SK-N-SH treated with all-trans-retinoic acid at 6 μM for 48 hours (cell line): Measurements from ENCODE around the gene CDR2.

Source experiments
- ZFP30 ChIP-seq: fragments of 450-650 bp; formaldehyde crosslinking; IDR thresholded peaks from 2 replicates; pipeline ENCODE4 v1.5.0; 2022; ENCODE audit warnings: mild to moderate bottlenecking, moderate library complexity
- TF ChIP-seq, protein P1 (sequence below): fragments of 250-450 bp; sonication (Bioruptor Pico); IDR thresholded peaks from 2 replicates; pipeline ENCODE4 v1.8.0; 2020; ENCODE audit warnings: mild to moderate bottlenecking, moderate library complexity, borderline replicate concordance

DNA sequence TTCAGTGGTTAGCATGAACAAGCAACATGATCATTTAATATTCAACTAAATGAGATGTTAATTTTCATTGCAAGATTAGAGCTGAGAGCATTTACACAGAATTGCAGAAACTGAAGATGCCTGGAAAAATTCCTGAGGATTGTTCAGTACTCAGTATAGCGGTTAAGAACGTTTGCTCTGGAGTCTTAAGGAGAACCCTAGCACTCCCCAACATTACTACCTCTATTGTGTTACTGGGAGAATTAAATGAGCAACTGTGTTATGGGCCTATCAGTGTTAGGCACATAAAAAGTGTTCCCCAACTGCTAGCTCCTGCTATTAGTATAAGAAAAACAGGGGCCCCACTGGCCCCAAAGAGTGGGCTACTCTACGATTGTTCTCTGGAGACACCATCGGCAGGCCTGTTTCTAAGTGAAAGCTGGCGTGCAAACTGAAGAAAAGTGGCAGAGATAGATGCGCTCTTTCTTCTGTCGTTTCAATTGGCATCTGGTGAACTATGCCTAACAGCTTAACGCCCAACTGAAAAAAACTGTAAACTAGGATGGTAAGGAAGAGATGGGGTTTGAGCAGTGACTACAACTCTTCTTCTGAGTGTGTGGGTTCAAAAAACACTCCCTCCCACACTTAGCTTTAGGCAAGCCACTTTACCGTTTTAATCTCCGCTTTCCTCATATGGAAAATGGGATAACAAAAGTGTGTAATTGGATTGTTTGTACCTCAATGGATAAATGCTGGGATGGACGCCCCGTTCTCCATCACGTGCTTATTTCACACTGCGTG is 1.3 kb downstream of the CDR2 start:
- TF ChIP-seq ZFP30 (CRISPR knock-in tag), result no peak
- TF ChIP-seq, protein P1, sequence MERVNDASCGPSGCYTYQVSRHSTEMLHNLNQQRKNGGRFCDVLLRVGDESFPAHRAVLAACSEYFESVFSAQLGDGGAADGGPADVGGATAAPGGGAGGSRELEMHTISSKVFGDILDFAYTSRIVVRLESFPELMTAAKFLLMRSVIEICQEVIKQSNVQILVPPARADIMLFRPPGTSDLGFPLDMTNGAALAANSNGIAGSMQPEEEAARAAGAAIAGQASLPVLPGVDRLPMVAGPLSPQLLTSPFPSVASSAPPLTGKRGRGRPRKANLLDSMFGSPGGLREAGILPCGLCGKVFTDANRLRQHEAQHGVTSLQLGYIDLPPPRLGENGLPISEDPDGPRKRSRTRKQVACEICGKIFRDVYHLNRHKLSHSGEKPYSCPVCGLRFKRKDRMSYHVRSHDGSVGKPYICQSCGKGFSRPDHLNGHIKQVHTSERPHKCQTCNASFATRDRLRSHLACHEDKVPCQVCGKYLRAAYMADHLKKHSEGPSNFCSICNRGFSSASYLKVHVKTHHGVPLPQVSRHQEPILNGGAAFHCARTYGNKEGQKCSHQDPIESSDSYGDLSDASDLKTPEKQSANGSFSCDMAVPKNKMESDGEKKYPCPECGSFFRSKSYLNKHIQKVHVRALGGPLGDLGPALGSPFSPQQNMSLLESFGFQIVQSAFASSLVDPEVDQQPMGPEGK, result no peak
